Esophagus squamous epithelium (tissue), 4 donors: ENCODE data around the gene TTC32.

ENCODE experiments used
- CTCF ChIP-seq, 6 experiments: fragments of 450-650 bp in 4 of 6; fragments of 200-600 bp in 2 of 6; sonication (generic) in 2 of 6; IDR thresholded peaks; one replicate each; pipeline ENCODE4 v1.5.1; 2016 to 2019; ENCODE audit warnings: antibody characterized with exemption in 6 of 6, mild to moderate bottlenecking in 4 of 6, moderate library complexity in 4 of 6
- POLR2A ChIP-seq, 4 donors: fragments of 450-650 bp; IDR thresholded peaks; one replicate each; pipeline ENCODE4 v1.6.1; 2017; ENCODE audit warnings: antibody characterized with exemption in 4 of 4, mild to moderate bottlenecking in 4 of 4, moderate library complexity in 3 of 4

DNA sequence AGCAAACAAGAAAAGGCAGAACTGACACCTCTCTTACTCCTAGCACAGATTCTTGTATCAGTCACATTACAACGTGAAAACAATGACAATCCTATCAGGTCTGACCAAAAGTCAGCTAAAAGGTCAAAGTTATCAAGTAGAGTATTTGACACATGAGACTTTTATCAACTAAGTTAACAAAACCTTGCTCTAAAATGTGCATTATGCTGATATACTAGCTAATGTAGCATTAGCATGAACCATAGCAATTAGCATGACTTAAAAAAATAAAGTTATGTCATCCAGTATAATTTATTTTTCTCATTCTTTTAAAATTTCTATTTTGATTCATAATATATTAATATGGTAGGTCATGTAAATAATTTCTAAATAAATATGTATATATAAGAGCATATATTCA lies 41.4 kb upstream of the TTC32 start:
- no peak for TF ChIP-seq POLR2A (IDR thresholded peaks at IDR 0.05)
- no peak for TF ChIP-seq CTCF (IDR thresholded peaks at IDR 0.05)
